ENCODE results near the gene KLHL3. TPM values are rescaled to one million over a fixed set of nuclear protein-coding genes. Genes with fewer than 3 reads are reported as not detected.

Gene KLHL3
- total RNA-seq, 6 experiments from 2014 or later: 0.25 to 1.3 (median 0.53) TPM

DNA sequence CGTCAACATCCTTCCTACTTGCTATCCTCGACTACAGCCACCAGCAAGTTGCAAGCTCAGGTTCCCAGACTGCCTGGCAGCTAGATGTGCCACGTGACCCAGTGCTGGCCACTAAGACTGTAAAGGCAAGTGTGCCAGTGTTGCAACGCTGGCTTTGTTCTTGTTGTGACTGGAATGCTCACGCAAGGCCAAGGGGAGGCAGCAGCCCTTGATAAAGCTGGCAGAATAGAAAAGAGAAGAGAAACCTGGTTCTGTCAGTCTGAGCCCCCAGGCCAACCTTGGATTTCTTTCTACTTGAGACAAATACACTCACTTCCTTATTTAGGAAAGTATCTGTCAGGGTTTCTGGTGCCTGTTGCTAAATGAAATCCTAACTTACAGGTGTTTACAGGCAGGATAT is 113.0 kb downstream of the KLHL3 start:
- Mint-ChIP-seq H3K27ac (peak overlapping the region; percentile 89), H3K27me3 (ENCODE audit: insufficient read depth) (peaks cover 2% of the 10 kb centered on the region), H3K4me3 (no peak overlapping the region), H3K4me1 (ENCODE audit: low read depth) (peaks cover 58% of the 10 kb centered on the region), H3K9me3 (no peaks in the 10 kb centered on the region), H3K36me3 (ENCODE audit: low read depth) (no peaks in the 10 kb centered on the region)
- TF ChIP-seq, protein P1, sequence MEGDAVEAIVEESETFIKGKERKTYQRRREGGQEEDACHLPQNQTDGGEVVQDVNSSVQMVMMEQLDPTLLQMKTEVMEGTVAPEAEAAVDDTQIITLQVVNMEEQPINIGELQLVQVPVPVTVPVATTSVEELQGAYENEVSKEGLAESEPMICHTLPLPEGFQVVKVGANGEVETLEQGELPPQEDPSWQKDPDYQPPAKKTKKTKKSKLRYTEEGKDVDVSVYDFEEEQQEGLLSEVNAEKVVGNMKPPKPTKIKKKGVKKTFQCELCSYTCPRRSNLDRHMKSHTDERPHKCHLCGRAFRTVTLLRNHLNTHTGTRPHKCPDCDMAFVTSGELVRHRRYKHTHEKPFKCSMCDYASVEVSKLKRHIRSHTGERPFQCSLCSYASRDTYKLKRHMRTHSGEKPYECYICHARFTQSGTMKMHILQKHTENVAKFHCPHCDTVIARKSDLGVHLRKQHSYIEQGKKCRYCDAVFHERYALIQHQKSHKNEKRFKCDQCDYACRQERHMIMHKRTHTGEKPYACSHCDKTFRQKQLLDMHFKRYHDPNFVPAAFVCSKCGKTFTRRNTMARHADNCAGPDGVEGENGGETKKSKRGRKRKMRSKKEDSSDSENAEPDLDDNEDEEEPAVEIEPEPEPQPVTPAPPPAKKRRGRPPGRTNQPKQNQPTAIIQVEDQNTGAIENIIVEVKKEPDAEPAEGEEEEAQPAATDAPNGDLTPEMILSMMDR (IDR thresholded peaks at IDR 0.05): no peak
- no peak for DNase-seq

DNA sequence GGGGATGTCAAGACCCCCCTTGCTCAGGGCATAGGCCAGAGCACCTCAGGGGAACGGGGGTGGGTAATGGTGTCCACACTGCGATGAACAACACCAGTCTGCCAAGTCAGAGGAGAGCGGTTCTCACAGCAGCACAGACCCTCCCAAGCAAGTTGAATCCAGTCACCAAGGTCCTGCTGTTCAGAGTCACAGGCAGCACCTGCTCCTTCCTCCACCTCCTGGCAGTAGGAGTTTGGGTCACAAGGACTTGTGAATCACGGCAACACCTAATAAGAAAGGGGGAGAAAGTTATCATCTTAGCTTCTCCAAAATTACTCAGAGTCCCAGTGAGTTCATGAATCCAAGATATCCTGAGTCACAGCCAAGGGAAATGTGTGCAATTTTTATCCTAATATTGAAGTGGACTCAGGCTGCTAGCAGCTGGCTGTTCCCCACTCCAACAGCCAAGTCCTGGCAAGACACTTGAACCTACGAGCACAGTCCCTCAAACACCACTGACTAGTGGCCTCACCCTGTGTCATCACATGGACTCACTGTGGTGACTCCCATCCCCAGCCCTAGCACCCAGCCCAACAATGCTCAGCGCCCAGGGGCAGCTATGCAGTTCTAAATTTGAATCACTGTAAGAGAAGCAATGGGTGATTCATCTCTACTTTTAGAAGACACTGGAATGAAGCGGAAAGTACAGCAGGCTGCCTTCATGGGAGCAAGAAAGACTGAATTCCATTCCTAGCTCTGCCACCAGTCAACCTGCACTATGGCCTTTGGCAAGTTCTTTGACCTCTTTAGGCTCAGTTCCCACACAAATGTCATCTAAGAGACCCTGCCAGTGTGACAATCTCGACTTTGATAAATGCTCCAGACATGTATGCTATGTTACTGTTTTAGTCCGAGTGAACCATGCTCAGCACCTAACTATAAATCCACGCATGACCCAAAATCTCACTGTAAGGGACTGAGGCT is 113.7 kb downstream of the KLHL3 start:
- peak; percentile 93 for DNase-seq
- TF ChIP-seq, protein P1 (IDR thresholded peaks at IDR 0.05): no peak
- peak overlapping the region; percentile 10 for H3K4me3 Mint-ChIP-seq
- no peaks in the 10 kb centered on the region for H3K9me3 Mint-ChIP-seq
- peaks cover 65% of the 10 kb centered on the region for H3K4me1 Mint-ChIP-seq (ENCODE audit: low read depth)
- no peaks in the 10 kb centered on the region for H3K36me3 Mint-ChIP-seq (ENCODE audit: low read depth)
- H3K27ac Mint-ChIP-seq: peak overlapping the region; percentile 89
- H3K27me3 Mint-ChIP-seq (ENCODE audit: insufficient read depth): peaks cover 2% of the 10 kb centered on the region

DNA sequence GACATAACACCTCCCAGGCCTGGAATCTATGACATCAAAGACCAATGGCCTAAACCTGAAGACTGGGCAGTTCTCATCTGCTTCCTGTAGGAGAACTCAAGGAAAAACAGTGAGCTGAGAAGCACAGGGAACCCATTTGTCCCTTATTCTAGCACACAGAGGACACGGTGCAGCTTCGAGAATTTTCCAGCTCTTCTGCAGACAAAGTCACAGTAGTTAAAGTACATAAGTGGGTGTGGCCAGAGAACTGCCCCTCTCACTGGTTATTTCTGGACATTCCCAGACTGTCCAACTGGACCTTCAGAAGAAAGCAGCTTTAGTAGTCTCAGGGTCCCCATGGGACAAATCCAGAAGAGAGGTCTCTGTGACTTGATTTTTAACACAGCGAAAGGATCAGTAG is 114.6 kb downstream of the KLHL3 start:
- H3K27me3 Mint-ChIP-seq (ENCODE audit: insufficient read depth): peaks cover 2% of the 10 kb centered on the region

DNA sequence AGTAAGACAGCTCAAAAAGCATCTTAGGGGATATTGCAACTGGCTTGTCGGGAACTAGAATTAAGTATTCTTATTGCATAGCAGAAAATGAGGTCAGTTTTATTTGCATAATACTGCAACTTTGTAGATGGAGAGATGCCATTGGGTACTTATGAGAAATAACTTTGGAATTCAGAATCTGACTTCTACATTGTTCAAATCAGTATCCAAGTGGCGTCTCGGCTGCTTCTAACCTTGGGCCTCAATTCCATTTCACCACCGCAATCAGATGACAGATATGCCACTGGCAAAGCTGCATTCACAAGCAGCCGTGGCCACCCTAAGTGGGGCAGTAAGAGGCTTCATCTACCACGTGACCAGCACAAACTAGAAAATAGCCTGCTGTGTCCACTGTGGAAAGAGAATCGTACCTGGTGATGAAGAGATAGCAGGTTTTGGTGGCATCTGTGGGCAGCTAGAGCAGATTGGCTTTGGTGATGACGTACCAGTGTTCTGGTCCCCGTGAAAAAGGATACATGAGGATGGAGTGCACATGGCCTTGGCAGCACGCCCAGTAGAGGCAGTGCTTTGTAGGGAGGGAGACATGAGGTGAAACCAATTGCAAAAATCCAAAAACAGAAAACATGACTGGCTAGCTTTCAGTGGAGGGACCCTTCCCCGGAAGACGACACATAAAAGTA is 116.6 kb downstream of the KLHL3 start:
- Mint-ChIP-seq H3K4me3 (peak overlapping the region; percentile 51), H3K27me3 (ENCODE audit: insufficient read depth) (peaks cover 3% of the 10 kb centered on the region; the same call in 1 of the 2 replicates), H3K9me3 (no peaks in the 10 kb centered on the region), H3K36me3 (ENCODE audit: low read depth) (no peaks in the 10 kb centered on the region), H3K4me1 (ENCODE audit: low read depth) (peaks cover 69% of the 10 kb centered on the region), H3K27ac (peak overlapping the region; percentile 85)
- peak; percentile 94 for DNase-seq
- TF ChIP-seq, protein P1 (IDR thresholded peaks at IDR 0.05): no peak

More for the DNA sequence above, 114.6 kb downstream of the KLHL3 start:
- Mint-ChIP-seq H3K4me1 (ENCODE audit: low read depth) (peaks cover 68% of the 10 kb centered on the region), H3K27ac (peak overlapping the region; percentile 89), H3K4me3 (peak overlapping the region; percentile 18), H3K9me3 (no peaks in the 10 kb centered on the region), H3K36me3 (ENCODE audit: low read depth) (no peaks in the 10 kb centered on the region)
- TF ChIP-seq, protein P1 (IDR thresholded peaks at IDR 0.05): no peak
- DNase-seq: no peak

DNA sequence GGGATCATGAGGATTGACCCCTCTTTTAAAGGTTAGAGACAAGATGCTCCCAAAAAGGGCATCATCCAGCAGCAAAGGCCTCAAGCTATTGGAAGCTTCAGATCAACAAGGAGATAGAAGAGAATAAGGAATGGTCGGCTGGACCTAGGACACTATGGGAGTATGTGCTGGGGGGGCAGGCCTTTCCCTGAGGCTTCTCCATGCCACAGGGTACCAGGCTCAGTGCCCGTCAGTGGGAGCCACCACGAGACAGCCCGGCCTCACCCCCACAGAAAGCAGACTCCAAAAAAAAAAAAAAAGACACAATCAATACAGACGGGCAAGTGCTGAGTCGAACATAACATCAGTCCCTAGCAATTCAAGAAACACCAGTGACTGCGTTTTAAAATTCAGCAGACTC is 117.4 kb downstream of the KLHL3 start:
- TF ChIP-seq, protein P1 (IDR thresholded peaks at IDR 0.05): no peak
- Mint-ChIP-seq H3K36me3 (ENCODE audit: low read depth) (no peaks in the 10 kb centered on the region), H3K9me3 (no peaks in the 10 kb centered on the region), H3K27me3 (ENCODE audit: insufficient read depth) (peaks cover 2% of the 10 kb centered on the region; the same call in 1 of the 2 replicates), H3K27ac (peak overlapping the region; percentile 62; the same call in 1 of the 2 replicates), H3K4me1 (ENCODE audit: low read depth) (peaks cover 73% of the 10 kb centered on the region), H3K4me3 (no peak overlapping the region)
- DNase-seq: no peak

All from HFFc6 (cell line).